Upper lobe of right lung (tissue), 1 donor: ENCODE data around the gene RTP4. TPM values are rescaled to one million over a fixed set of nuclear protein-coding genes. Genes with fewer than 3 reads are reported as not detected.

Experiments
- ATAC-seq: fragments of 200-7000 bp; cut with Tn5 transposase; one replicate; pipeline ENCODE4 v1.9.1; 2020; ENCODE audit warnings: mild to moderate bottlenecking, moderate library complexity
- DNase-seq: peaks from one replicate; pipeline ENCODE4 v3.0.0-alpha.2; 2020
- H3K27ac ChIP-seq: fragments of 200-600 bp; one replicate; pipeline ENCODE4 v1.8.0; 2022
- H3K27me3 ChIP-seq: fragments of 200-600 bp; one replicate; pipeline ENCODE4 v1.8.0; 2022; ENCODE audit warnings: mild to moderate bottlenecking
- H3K36me3 ChIP-seq: fragments of 200-600 bp; one replicate; pipeline ENCODE4 v1.8.0; 2022
- H3K4me1 ChIP-seq: fragments of 200-600 bp; one replicate; pipeline ENCODE4 v1.8.0; 2022
- H3K4me3 ChIP-seq: fragments of 200-600 bp; one replicate; pipeline ENCODE4 v1.8.0; 2022; ENCODE audit warnings: mild to moderate bottlenecking
- H3K9me3 ChIP-seq: fragments of 200-600 bp; one replicate; pipeline ENCODE4 v1.8.0; 2022
- CTCF ChIP-seq: fragments of 200-600 bp; IDR thresholded peaks from one replicate; pipeline ENCODE4 v1.8.0; 2022; ENCODE audit warnings: antibody characterized with exemption
- intact Hi-C: fragments of 100-400 bp; cut with DNase I; formaldehyde crosslinking; loops from one replicate; pipeline ENCODE4 v1.11.0; 2022
- total RNA-seq: library from RNA; stranded (reverse); fragmentation: NEBNext Ultra II Directional; extraction: Animal tissue kit (Norgen Biotek cat#: 25700); gene quantifications from one replicate; pipeline ENCODE4 v1.2.1, GENCODE V29; 2021
- donor health status: DM: no; HTN: yes; CAD: no; lungs with severe emphysema.

RTP4 gene
- total RNA-seq, 1 donor from 2014 or later: 5.6 TPM

- H3K9me3 ChIP-seq: no peaks in the 10 kb centered on the region
- H3K27ac ChIP-seq: no peak overlapping the region
- H3K27me3 ChIP-seq: no peaks in the 10 kb centered on the region
- DNase-seq (no peak), ATAC-seq (no peak)
- no peaks in the 10 kb centered on the region for H3K4me1 ChIP-seq
- H3K36me3 ChIP-seq: no peaks in the 10 kb centered on the region
- no peak for TF ChIP-seq CTCF
- H3K4me3 ChIP-seq: no peak overlapping the region
- intact Hi-C loops: no loop called here
These were observed 27.6 kb upstream of the RTP4 start for GRCh38 chr3:187340578-187340977.

GRCh38 chr3:187342255-187342654, 25.9 kb upstream of the RTP4 start:
- ATAC-seq (no peak), DNase-seq (no peak)
- Histone ChIP-seq H3K4me1 (no peaks in the 10 kb centered on the region), H3K27ac (no peak overlapping the region), H3K9me3 (no peaks in the 10 kb centered on the region), H3K4me3 (no peak overlapping the region), H3K36me3 (no peaks in the 10 kb centered on the region), H3K27me3 (no peaks in the 10 kb centered on the region)
- intact Hi-C loops: no loop called here
- no peak for TF ChIP-seq CTCF

- intact Hi-C loops: no loop called here
- H3K27ac ChIP-seq: no peak overlapping the region
- no peaks in the 10 kb centered on the region for H3K4me1 ChIP-seq
- no peaks in the 10 kb centered on the region for H3K27me3 ChIP-seq
- no peaks in the 10 kb centered on the region for H3K36me3 ChIP-seq
- DNase-seq (no peak), ATAC-seq (no peak)
- no peaks in the 10 kb centered on the region for H3K9me3 ChIP-seq
- TF ChIP-seq CTCF: no peak
- H3K4me3 ChIP-seq: no peak overlapping the region
These were observed 24.5 kb upstream of the RTP4 start for GRCh38 chr3:187343670-187344069.

- intact Hi-C loops: no loop called here
- no peak for TF ChIP-seq CTCF
- H3K27me3 ChIP-seq: no peaks in the 10 kb centered on the region
- H3K27ac ChIP-seq: no peak overlapping the region
- H3K9me3 ChIP-seq: no peaks in the 10 kb centered on the region
- H3K4me1 ChIP-seq: no peaks in the 10 kb centered on the region
- ATAC-seq (no peak), DNase-seq (no peak)
- H3K36me3 ChIP-seq: no peaks in the 10 kb centered on the region
- no peak overlapping the region for H3K4me3 ChIP-seq
These were observed 15.3 kb upstream of the RTP4 start for GRCh38 chr3:187352581-187353575.

GRCh38 chr3:187358068-187358467, 10.1 kb upstream of the RTP4 start:
- Histone ChIP-seq H3K9me3 (no peaks in the 10 kb centered on the region), H3K36me3 (no peaks in the 10 kb centered on the region), H3K4me1 (no peaks in the 10 kb centered on the region), H3K27me3 (no peaks in the 10 kb centered on the region), H3K27ac (no peak overlapping the region), H3K4me3 (no peak overlapping the region)
- DNase-seq: no peak
- intact Hi-C loops: no loop called here
- TF ChIP-seq CTCF: no peak
- no peak for ATAC-seq
